GDM1 (cell line): ENCODE results near the gene MRPS18A.
A peak's percentile ranks its signal among the peaks of the same experiment; 100 is the strongest.
"Not testable (repeated sequence)": the region's sequence is repeated elsewhere in the genome, so short reads cannot be mapped to it uniquely, and the experiment has no call there.

Experiments used
- DNase-seq: peaks from one replicate; lab custom pipeline; 2025; lab: John Stamatoyannopoulos, UW

Gene MRPS18A

GRCh38 chr6:43717389-43717788 is 29.8 kb upstream of the MRPS18A start:
- no peak for DNase-seq

- DNase-seq: no peak
Measured at GRCh38 chr6:43716099-43716498, 28.5 kb upstream of the MRPS18A start.

- no peak for DNase-seq
Measured at GRCh38 chr6:43715056-43715788, 27.6 kb upstream of the MRPS18A start.

- DNase-seq: no peak
Measured at GRCh38 chr6:43714311-43715055, 26.9 kb upstream of the MRPS18A start.

- no peak for DNase-seq
Measured at GRCh38 chr6:43713643-43714310, 26.2 kb upstream of the MRPS18A start.

- no peak for DNase-seq
Measured at GRCh38 chr6:43712579-43712978, 25.0 kb upstream of the MRPS18A start.

- no peak for DNase-seq
Measured at GRCh38 chr6:43710576-43710975, 23.0 kb upstream of the MRPS18A start.

- no peak for DNase-seq
Measured at GRCh38 chr6:43709654-43710303, 22.2 kb upstream of the MRPS18A start.

GRCh38 chr6:43708860-43709653 is 21.5 kb upstream of the MRPS18A start:
- no peak for DNase-seq

GRCh38 chr6:43707767-43708166 is 20.2 kb upstream of the MRPS18A start:
- no peak for DNase-seq

- no peak for DNase-seq
Measured at GRCh38 chr6:43707269-43707668, 19.7 kb upstream of the MRPS18A start.

GRCh38 chr6:43706788-43707187 is 19.2 kb upstream of the MRPS18A start:
- DNase-seq: no peak

GRCh38 chr6:43705996-43706395 is 18.4 kb upstream of the MRPS18A start:
- DNase-seq: peak; percentile 12

GRCh38 chr6:43703512-43704429 is 16.2 kb upstream of the MRPS18A start:
- DNase-seq: no peak

GRCh38 chr6:43702534-43703440 is 15.2 kb upstream of the MRPS18A start:
- no peak for DNase-seq

- DNase-seq: no peak
Measured at GRCh38 chr6:43702171-43702533, 14.6 kb upstream of the MRPS18A start.

GRCh38 chr6:43700939-43701560 is 13.5 kb upstream of the MRPS18A start:
- DNase-seq: not testable (repeated sequence)

GRCh38 chr6:43699564-43700186 is 12.1 kb upstream of the MRPS18A start:
- DNase-seq: no peak
